ENCODE measurements around the gene OR4E1. TPM values are rescaled to one million over a fixed set of nuclear protein-coding genes. Genes with fewer than 3 reads are reported as not detected.

The OR4E1 gene
- total and polyA plus RNA-seq, 9 of the 15 experiments (the other 6 are each of a cell fraction or from before 2014, with no cell fraction given) = not detected

DNA sequence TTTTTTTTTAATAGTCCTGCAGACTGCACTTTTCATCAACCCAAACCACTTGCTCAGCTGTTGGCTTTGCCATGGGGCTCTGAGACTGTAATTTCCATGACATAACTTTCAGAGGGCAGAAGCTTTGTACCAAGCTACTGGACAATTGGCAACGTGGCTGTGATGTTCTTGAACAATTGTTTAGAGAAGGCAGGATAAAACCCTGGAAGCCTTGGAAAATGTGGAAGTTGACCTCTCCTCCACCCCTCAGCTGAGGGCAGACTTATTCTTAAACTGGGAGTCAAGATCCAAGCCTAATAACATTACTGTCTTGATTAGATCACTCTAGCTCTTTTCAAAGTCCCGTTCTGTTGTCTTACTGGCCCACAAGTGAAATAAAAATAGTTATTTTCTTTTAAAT, 2.2 kb downstream of the OR4E1 start:
- CTCF ChIA-PET (ENCODE audit: low intra/inter-chr PET ratio) = no interaction called here

GRCh38 chr14:21669284-21669683, 4.3 kb downstream of the OR4E1 start:
- FAIRE-seq = no peak
- H3K9ac ChIP-seq (ENCODE audit: insufficient read depth in 1 of 2, low read depth in 2 of 2, low read length in 2 of 2) = no peak overlapping the region
- ATAC-seq = no peak
- H3K9me1 ChIP-seq (ENCODE audit: control insufficient read depth, insufficient read depth, low read length) = no peaks in the 10 kb centered on the region
- H3K27me3 ChIP-seq (ENCODE audit: control insufficient read depth in 2 of 2, insufficient read depth in 2 of 2, low read length in 2 of 2) = peaks cover 0 to 10% of the 10 kb centered on the region in 2 experiments; a peak in 2 of 5 replicates
- no peak overlapping the region for H2AFZ ChIP-seq (ENCODE audit: low read depth, low read length)
- H3K4me2 ChIP-seq (ENCODE audit: insufficient read depth, low read length) = no peak overlapping the region
- no peaks in the 10 kb centered on the region for H4K20me1 ChIP-seq (replicated peaks; ENCODE audit: control insufficient read depth, insufficient read depth, low read length)
- H3K4me3 ChIP-seq = no peak overlapping the region
- in situ Hi-C loops (cut with MboI) = no loop called here
- POLR2A ChIA-PET = no interaction called here
- no peak overlapping the region for H3K27ac ChIP-seq (ENCODE audit: extremely low read depth, low read depth, low read length)
- TF ChIP-seq KLF6 (CRISPR knock-in tag; IDR thresholded peaks at IDR 0.05; ENCODE audit: borderline replicate concordance) (no peak), KAT7 (CRISPR knock-in tag; IDR thresholded peaks at IDR 0.05; ENCODE audit: borderline replicate concordance) (no peak), ATF3 (IDR thresholded peaks at IDR 0.05) (no peak), ATF3 (CRISPR knock-in tag; conservative IDR thresholded peaks at IDR 0.05) (no peak)
- intact Hi-C loops (cut with micrococcal nuclease) = no loop called here
- H3K4me1 ChIP-seq (replicated peaks in 1 of 2; ENCODE audit: control insufficient read depth in 2 of 2, insufficient read depth in 2 of 2, low read length in 2 of 2) = no peaks in the 10 kb centered on the region
- H3K79me2 ChIP-seq (ENCODE audit: control insufficient read depth, insufficient read depth, low read length) = no peaks in the 10 kb centered on the region
- CTCF ChIA-PET (ENCODE audit: low intra/inter-chr PET ratio) = interaction anchor here (0.6 kb wide), 1 partner anchor 23 kb away, joined by 4 read pairs; no protein-coding TSS in a partner anchor
- no peak for DNase-seq (ENCODE audit: extremely low read depth in 1 of 4, low spot score in 3 of 4)
- H3K9me3 ChIP-seq (replicated peaks; ENCODE audit: control insufficient read depth, insufficient read depth, low read depth, low read length) = no peaks in the 10 kb centered on the region
- no peaks in the 10 kb centered on the region for H3K36me3 ChIP-seq (ENCODE audit: control insufficient read depth, insufficient read depth, low read length)
- no TSS peak for BruUV-seq (replicated peaks)

More for the DNA sequence above, 2.2 kb downstream of the OR4E1 start:
- no peaks in the 10 kb centered on the region for H3K9me3 ChIP-seq (replicated peaks; ENCODE audit: control insufficient read depth, insufficient read depth, low read depth, low read length)
- H2AFZ ChIP-seq (ENCODE audit: low read depth, low read length) = no peak overlapping the region
- DNase-seq (ENCODE audit: extremely low read depth in 1 of 4, low spot score in 3 of 4) = no peak
- H3K36me3 ChIP-seq (ENCODE audit: control insufficient read depth, insufficient read depth, low read length) = no peaks in the 10 kb centered on the region
- no peak overlapping the region for H3K9ac ChIP-seq (ENCODE audit: insufficient read depth in 1 of 2, low read depth in 2 of 2, low read length in 2 of 2)
- no TSS peak for BruUV-seq (replicated peaks)
- H3K9me1 ChIP-seq (ENCODE audit: control insufficient read depth, insufficient read depth, low read length) = no peaks in the 10 kb centered on the region
- H3K27me3 ChIP-seq (ENCODE audit: control insufficient read depth in 2 of 2, insufficient read depth in 2 of 2, low read length in 2 of 2) = peaks cover 0 to 10% of the 10 kb centered on the region in 2 experiments; a peak in 2 of 5 replicates
- intact Hi-C loops (cut with micrococcal nuclease) = no loop called here
- no peak overlapping the region for H3K4me3 ChIP-seq
- POLR2A ChIA-PET = no interaction called here
- no peak overlapping the region for H3K27ac ChIP-seq (ENCODE audit: extremely low read depth, low read depth, low read length)
- WGBS (ENCODE audit: insufficient coverage, low coverage, missing lambda C conversion rate) = 0% methylated on average over 2 of the region's 2 CpGs
- H3K4me2 ChIP-seq (ENCODE audit: insufficient read depth, low read length) = no peak overlapping the region
- no peaks in the 10 kb centered on the region for H3K79me2 ChIP-seq (ENCODE audit: control insufficient read depth, insufficient read depth, low read length)
- TF ChIP-seq HDAC2 (IDR thresholded peaks at IDR 0.05) (no peak), NR1H2 (CRISPR knock-in tag; IDR thresholded peaks at IDR 0.05) (no peak), ZNF778 (CRISPR knock-in tag; IDR thresholded peaks at IDR 0.05) (no peak), FUS (optimal IDR thresholded peaks at IDR 0.05; ENCODE audit: low read depth, low read length) (no peak), SREBF2 (CRISPR knock-in tag; IDR thresholded peaks at IDR 0.05) (no peak), ILF3 (IDR thresholded peaks at IDR 0.05; ENCODE audit: borderline replicate concordance) (no peak), POLR3A (IDR thresholded peaks at IDR 0.05; ENCODE audit: borderline replicate concordance, extremely low read depth, insufficient read depth, insufficient read length) (no peak), HDAC8 (tag; IDR thresholded peaks at IDR 0.05) (no peak), TCFL5 (CRISPR knock-in tag; conservative IDR thresholded peaks at IDR 0.05) (no peak)
- TF ChIP-seq, protein P1, sequence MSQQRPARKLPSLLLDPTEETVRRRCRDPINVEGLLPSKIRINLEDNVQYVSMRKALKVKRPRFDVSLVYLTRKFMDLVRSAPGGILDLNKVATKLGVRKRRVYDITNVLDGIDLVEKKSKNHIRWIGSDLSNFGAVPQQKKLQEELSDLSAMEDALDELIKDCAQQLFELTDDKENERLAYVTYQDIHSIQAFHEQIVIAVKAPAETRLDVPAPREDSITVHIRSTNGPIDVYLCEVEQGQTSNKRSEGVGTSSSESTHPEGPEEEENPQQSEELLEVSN (IDR thresholded peaks at IDR 0.05; ENCODE audit: borderline replicate concordance in 1 of 2, extremely low read depth in 1 of 2, insufficient read depth in 1 of 2, insufficient read length in 1 of 2, low read depth in 1 of 2, low read length in 1 of 2, poor library complexity in 1 of 2, severe bottlenecking in 1 of 2) = no peak
- no peaks in the 10 kb centered on the region for H3K4me1 ChIP-seq (replicated peaks in 1 of 2; ENCODE audit: control insufficient read depth in 2 of 2, insufficient read depth in 2 of 2, low read length in 2 of 2)
- H4K20me1 ChIP-seq (replicated peaks; ENCODE audit: control insufficient read depth, insufficient read depth, low read length) = no peaks in the 10 kb centered on the region
- in situ Hi-C loops (cut with MboI) = no loop called here
- ATAC-seq = no peak
- FAIRE-seq = no peak

All from K562 (cell line).